BE2C (cell line): ENCODE measurements around the gene SPATA16.
"Not testable (repeated sequence)": the region's sequence is repeated elsewhere in the genome, so short reads cannot be mapped to it uniquely, and the experiment has no call there.

Experiments
- DNase-seq: peaks from one replicate; pipeline ENCODE4 v3.0.0-alpha.2; 2020
- H3K27me3 ChIP-seq: fragments of 250-450 bp; sonication (Bioruptor Pico); 2 replicates; pipeline ENCODE4 v1.5.1; 2020; ENCODE audit warnings: mild to moderate bottlenecking
- H3K36me3 ChIP-seq: fragments of 250-450 bp; sonication (Bioruptor Pico); 2 replicates; pipeline ENCODE4 v1.5.1; 2020; ENCODE audit warnings: mild to moderate bottlenecking
- H3K4me1 ChIP-seq: fragments of 250-450 bp; sonication (Bioruptor Pico); 2 replicates; pipeline ENCODE4 v1.5.1; 2020
- H3K4me3 ChIP-seq: 2 replicates; pipeline ENCODE4 v1.5.1; 2011; ENCODE audit warnings: low read depth, low read length
- H3K9me3 ChIP-seq: fragments of 250-450 bp; sonication (Bioruptor Pico); 2 replicates; pipeline ENCODE4 v1.5.1; 2020
- TF ChIP-seq, protein P1 (sequence below): IDR thresholded peaks from 2 replicates; pipeline ENCODE4 v1.5.1; 2012; ENCODE audit warnings: mild to moderate bottlenecking, low read depth, low read length

SPATA16 gene

DNA sequence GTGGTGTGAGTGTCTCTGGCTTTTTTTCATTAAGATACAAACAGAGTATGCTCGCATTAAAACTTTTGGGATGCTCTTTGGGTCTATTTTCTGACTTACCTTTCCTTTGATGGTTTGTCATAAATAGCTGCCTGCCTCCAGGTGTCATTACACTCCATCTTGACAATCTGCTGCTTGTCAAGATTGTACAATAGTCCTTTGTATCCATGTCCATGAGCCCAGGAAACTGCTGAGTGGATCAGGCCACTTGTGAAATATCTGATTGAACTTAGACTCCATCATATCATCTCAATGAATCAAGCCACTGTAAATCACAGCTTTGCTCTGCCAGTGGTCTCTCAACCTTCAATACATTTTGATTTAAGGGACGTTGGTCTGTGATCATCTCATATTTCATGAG, 255.3 kb downstream of the SPATA16 start:
- Histone ChIP-seq H3K4me1 (no peaks in the 10 kb centered on the region), H3K36me3 (no peaks in the 10 kb centered on the region)

DNA sequence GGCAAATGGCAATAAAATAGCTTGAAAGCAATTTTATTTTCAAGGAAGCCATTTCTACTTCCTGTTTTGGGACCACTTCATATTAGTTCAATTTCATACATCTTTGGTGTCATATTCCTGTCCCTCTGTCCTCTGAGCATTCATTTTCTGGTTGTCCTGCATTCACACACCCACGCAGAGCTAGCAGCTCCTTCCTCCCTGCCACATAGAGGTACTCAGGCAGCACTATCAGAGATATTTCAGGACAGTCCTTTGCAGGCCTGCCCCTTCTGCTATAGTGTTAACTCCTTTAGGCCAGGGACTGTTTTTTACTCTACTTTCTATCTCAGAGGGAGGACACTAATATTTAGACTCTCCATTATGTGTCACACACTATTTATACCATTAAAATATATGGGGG, 258.5 kb downstream of the SPATA16 start:
- H3K36me3 ChIP-seq: no peaks in the 10 kb centered on the region
- TF ChIP-seq, protein P1, sequence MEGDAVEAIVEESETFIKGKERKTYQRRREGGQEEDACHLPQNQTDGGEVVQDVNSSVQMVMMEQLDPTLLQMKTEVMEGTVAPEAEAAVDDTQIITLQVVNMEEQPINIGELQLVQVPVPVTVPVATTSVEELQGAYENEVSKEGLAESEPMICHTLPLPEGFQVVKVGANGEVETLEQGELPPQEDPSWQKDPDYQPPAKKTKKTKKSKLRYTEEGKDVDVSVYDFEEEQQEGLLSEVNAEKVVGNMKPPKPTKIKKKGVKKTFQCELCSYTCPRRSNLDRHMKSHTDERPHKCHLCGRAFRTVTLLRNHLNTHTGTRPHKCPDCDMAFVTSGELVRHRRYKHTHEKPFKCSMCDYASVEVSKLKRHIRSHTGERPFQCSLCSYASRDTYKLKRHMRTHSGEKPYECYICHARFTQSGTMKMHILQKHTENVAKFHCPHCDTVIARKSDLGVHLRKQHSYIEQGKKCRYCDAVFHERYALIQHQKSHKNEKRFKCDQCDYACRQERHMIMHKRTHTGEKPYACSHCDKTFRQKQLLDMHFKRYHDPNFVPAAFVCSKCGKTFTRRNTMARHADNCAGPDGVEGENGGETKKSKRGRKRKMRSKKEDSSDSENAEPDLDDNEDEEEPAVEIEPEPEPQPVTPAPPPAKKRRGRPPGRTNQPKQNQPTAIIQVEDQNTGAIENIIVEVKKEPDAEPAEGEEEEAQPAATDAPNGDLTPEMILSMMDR: no peak
- no peaks in the 10 kb centered on the region for H3K27me3 ChIP-seq
- no peaks in the 10 kb centered on the region for H3K9me3 ChIP-seq
- no peaks in the 10 kb centered on the region for H3K4me1 ChIP-seq
- no peak for DNase-seq
- H3K4me3 ChIP-seq: no peak overlapping the region

More for the DNA sequence above, 255.3 kb downstream of the SPATA16 start:
- TF ChIP-seq, protein P1: no peak
- Histone ChIP-seq H3K4me3 (no peak overlapping the region), H3K27me3 (no peaks in the 10 kb centered on the region), H3K9me3 (no peaks in the 10 kb centered on the region)
- no peak for DNase-seq

DNA sequence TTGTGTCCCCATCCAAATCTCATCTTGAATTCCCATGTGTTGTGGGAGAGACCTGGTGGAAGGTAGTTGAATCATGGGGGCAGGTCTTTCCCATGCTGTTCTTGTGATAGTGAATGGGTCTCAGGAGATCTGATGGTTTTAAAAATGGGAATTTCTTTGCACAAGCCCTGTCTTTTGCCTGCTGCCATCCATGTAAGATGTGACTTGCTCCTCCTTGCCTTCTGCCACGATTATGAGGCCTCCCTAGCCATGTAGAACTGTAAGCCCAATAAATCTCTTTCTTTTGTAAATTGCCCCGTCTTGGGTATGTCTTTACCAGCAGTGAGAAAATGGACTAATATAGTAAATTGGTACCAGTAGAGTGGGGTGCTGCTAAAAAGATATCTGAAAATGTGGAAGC, 261.7 kb downstream of the SPATA16 start:
- H3K9me3 ChIP-seq, H3K27me3 ChIP-seq, H3K4me3 ChIP-seq, H3K4me1 ChIP-seq, H3K36me3 ChIP-seq, DNase-seq: not testable (repeated sequence)

DNA sequence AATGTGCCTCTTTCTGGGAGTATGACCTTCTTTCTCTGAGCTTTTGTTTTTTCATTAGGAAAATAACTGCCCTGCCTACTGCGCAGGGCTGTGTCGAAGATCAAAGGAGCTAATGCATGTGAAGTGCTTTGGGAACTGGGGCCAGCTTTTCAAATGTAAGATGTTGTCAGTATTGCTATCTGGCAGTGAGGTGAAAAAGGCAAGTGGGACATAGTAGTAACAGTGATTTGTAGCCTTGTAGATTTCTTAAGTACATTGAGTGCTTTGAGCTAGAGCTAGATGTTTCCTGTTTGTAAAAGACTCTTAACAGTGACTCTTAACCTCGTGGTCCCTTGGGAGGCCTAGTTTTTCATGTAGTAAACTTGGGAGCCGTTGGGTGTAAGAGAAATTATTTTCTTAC, 264.0 kb downstream of the SPATA16 start:
- TF ChIP-seq, protein P1: no peak

DNA sequence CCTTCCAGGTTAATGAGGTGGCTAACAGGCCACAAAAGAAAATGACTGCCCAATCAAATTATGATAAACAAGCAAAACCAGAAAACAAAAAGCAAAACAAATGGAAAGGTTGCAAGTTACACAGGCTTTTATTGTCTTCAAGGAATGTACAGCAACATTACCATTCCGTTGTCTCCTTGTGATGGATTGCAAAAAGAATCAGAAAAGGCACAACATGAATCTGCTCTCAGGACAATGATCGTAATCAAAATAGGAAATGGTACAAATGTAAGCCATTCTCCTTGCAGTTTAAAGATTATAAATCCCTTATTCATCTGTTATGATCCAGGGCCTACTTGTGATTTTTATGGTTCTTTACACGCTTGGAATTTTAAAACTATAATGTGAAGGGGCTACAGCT, 264.7 kb downstream of the SPATA16 start:
- H3K4me3 ChIP-seq: no peak overlapping the region
- H3K27me3 ChIP-seq: no peaks in the 10 kb centered on the region
- H3K4me1 ChIP-seq: no peaks in the 10 kb centered on the region
- TF ChIP-seq, protein P1: no peak
- H3K9me3 ChIP-seq: no peaks in the 10 kb centered on the region
- no peaks in the 10 kb centered on the region for H3K36me3 ChIP-seq
- DNase-seq: no peak

More for the DNA sequence above, 264.0 kb downstream of the SPATA16 start:
- no peaks in the 10 kb centered on the region for H3K36me3 ChIP-seq
- H3K9me3 ChIP-seq: no peaks in the 10 kb centered on the region
- no peak for DNase-seq
- no peaks in the 10 kb centered on the region for H3K4me1 ChIP-seq
- no peak overlapping the region for H3K4me3 ChIP-seq
- no peaks in the 10 kb centered on the region for H3K27me3 ChIP-seq

DNA sequence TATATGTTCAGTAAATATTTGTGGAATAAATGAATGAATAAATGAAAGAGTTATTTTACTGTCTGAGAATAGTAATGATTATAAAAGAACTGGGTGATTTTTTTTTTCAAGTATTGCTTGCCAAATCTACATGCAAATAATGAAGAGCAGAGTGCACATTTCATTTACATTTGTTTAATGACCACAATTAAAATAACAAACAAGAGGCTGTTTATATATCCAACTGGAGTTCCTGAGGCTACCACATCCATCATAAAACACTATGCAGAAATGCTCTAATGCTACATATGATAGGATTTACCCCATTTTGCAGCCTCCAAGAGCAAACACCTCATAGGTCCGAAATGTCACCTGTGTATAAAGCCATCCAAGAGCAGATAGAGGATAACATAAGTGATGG, 266.0 kb downstream of the SPATA16 start:
- H3K4me3 ChIP-seq: no peak overlapping the region
- no peaks in the 10 kb centered on the region for H3K36me3 ChIP-seq
- H3K4me1 ChIP-seq: no peaks in the 10 kb centered on the region
- no peaks in the 10 kb centered on the region for H3K9me3 ChIP-seq
- no peak for DNase-seq
- no peaks in the 10 kb centered on the region for H3K27me3 ChIP-seq
- TF ChIP-seq, protein P1: no peak
